Measurements from ENCODE around the gene ABCC4.

The ABCC4 gene

DNA sequence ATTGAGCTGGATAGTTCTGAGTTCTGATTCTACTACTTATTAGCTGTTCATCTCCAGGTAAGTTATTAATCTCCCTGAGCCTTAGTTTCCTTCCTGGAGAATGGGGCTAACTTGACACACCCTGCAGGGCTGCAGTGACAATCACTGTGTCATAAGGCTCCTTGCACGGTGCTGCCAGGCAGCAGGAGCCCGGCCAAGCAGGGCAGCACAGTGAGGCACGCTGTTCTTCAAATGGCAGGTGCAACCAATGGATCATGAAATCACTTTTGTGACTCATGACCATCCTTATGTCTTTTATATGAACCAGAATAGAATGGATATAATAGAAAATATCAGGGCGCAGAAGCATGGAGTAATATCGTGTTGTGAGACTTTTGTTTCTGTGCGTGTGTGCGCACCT lies 242.6 kb downstream of the ABCC4 start (continued):
- TF ChIP-seq ZNF571 (tag by site-specific recombination; IDR thresholded peaks at IDR 0.05) (no peak), ZIC2 (tag by site-specific recombination; IDR thresholded peaks at IDR 0.05) (no peak), ZNF843 (tag by site-specific recombination; IDR thresholded peaks at IDR 0.05) (no peak), ZNF629 (tag by site-specific recombination; IDR thresholded peaks at IDR 0.05) (no peak)
- TF ChIP-seq, protein P1, sequence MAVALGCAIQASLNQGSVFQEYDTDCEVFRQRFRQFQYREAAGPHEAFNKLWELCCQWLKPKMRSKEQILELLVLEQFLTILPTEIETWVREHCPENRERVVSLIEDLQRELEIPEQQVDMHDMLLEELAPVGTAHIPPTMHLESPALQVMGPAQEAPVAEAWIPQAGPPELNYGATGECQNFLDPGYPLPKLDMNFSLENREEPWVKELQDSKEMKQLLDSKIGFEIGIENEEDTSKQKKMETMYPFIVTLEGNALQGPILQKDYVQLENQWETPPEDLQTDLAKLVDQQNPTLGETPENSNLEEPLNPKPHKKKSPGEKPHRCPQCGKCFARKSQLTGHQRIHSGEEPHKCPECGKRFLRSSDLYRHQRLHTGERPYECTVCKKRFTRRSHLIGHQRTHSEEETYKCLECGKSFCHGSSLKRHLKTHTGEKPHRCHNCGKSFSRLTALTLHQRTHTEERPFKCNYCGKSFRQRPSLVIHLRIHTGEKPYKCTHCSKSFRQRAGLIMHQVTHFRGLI (tag by site-specific recombination; IDR thresholded peaks at IDR 0.05) = no peak
- TF ChIP-seq, protein P2, sequence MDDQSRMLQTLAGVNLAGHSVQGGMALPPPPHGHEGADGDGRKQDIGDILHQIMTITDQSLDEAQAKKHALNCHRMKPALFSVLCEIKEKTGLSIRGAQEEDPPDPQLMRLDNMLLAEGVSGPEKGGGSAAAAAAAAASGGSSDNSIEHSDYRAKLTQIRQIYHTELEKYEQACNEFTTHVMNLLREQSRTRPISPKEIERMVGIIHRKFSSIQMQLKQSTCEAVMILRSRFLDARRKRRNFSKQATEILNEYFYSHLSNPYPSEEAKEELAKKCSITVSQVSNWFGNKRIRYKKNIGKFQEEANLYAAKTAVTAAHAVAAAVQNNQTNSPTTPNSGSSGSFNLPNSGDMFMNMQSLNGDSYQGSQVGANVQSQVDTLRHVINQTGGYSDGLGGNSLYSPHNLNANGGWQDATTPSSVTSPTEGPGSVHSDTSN (CRISPR knock-in tag; IDR thresholded peaks at IDR 0.05) = no peak

- CTCF ChIA-PET = no interaction called here
- H3K4me3 ChIP-seq (ENCODE audit: low read depth, low read length) = no peak overlapping the region
- TF ChIP-seq ZNF488 (tag by site-specific recombination; IDR thresholded peaks at IDR 0.05) = no peak
- no peak for TF ChIP-seq ZXDB (tag by site-specific recombination; IDR thresholded peaks at IDR 0.05)
- no peak for TF ChIP-seq GLI4 (tag by site-specific recombination; IDR thresholded peaks at IDR 0.05)
- TF ChIP-seq ZNF292 (tag by site-specific recombination; IDR thresholded peaks at IDR 0.05; ENCODE audit: borderline replicate concordance, low read depth) = no peak
- no peak for TF ChIP-seq ZNF548 (tag by site-specific recombination; IDR thresholded peaks at IDR 0.05)
- no peak for TF ChIP-seq ZNF394 (tag by site-specific recombination; IDR thresholded peaks at IDR 0.05; ENCODE audit: borderline replicate concordance)
- no peaks in the 10 kb centered on the region for H3K36me3 ChIP-seq (ENCODE audit: control insufficient read depth in 2 of 2, insufficient read depth in 1 of 2, low read length in 2 of 2)
- POLR2A ChIA-PET = no interaction called here
- no peak overlapping the region for H3K27ac ChIP-seq (ENCODE audit: extremely low read depth, low read depth, low read length)
- H3K4me1 ChIP-seq (ENCODE audit: control insufficient read depth, insufficient read depth, low read length) = no peaks in the 10 kb centered on the region
- H3K9me3 ChIP-seq (ENCODE audit: control insufficient read depth, insufficient read depth, low read depth, low read length) = no peaks in the 10 kb centered on the region
Measured at GRCh38 chr13:95056266-95056665, 245.0 kb downstream of the ABCC4 start.

- H3K36me3 ChIP-seq (ENCODE audit: control insufficient read depth in 2 of 2, insufficient read depth in 1 of 2, low read length in 2 of 2) = no peaks in the 10 kb centered on the region
- no peaks in the 10 kb centered on the region for H3K4me1 ChIP-seq (ENCODE audit: control insufficient read depth, insufficient read depth, low read length)
- TF ChIP-seq, protein P3, sequence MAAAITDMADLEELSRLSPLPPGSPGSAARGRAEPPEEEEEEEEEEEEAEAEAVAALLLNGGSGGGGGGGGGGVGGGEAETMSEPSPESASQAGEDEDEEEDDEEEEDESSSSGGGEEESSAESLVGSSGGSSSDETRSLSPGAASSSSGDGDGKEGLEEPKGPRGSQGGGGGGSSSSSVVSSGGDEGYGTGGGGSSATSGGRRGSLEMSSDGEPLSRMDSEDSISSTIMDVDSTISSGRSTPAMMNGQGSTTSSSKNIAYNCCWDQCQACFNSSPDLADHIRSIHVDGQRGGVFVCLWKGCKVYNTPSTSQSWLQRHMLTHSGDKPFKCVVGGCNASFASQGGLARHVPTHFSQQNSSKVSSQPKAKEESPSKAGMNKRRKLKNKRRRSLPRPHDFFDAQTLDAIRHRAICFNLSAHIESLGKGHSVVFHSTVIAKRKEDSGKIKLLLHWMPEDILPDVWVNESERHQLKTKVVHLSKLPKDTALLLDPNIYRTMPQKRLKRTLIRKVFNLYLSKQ (tag by site-specific recombination; IDR thresholded peaks at IDR 0.05; ENCODE audit: borderline replicate concordance) = no peak
- TF ChIP-seq ZNF707 (tag by site-specific recombination; IDR thresholded peaks at IDR 0.05) (no peak), PATZ1 (tag by site-specific recombination; IDR thresholded peaks at IDR 0.05) (no peak), ZNF174 (tag by site-specific recombination; IDR thresholded peaks at IDR 0.05) (no peak), ZNF140 (tag by site-specific recombination; IDR thresholded peaks at IDR 0.05) (no peak), ZNF585B (tag by site-specific recombination; IDR thresholded peaks at IDR 0.05) (no peak), ZNF76 (tag by site-specific recombination; IDR thresholded peaks at IDR 0.05; ENCODE audit: borderline replicate concordance, low read depth) (no peak), ZNF677 (tag by site-specific recombination; IDR thresholded peaks at IDR 0.05) (no peak), ZNF560 (tag by site-specific recombination; IDR thresholded peaks at IDR 0.05; ENCODE audit: borderline replicate concordance) (no peak), ZNF658 (tag by site-specific recombination; IDR thresholded peaks at IDR 0.05) (no peak), IKZF3 (tag by site-specific recombination; IDR thresholded peaks at IDR 0.05) (no peak), GFI1B (tag by site-specific recombination; IDR thresholded peaks at IDR 0.05) (no peak)
- TF ChIP-seq, protein P4, sequence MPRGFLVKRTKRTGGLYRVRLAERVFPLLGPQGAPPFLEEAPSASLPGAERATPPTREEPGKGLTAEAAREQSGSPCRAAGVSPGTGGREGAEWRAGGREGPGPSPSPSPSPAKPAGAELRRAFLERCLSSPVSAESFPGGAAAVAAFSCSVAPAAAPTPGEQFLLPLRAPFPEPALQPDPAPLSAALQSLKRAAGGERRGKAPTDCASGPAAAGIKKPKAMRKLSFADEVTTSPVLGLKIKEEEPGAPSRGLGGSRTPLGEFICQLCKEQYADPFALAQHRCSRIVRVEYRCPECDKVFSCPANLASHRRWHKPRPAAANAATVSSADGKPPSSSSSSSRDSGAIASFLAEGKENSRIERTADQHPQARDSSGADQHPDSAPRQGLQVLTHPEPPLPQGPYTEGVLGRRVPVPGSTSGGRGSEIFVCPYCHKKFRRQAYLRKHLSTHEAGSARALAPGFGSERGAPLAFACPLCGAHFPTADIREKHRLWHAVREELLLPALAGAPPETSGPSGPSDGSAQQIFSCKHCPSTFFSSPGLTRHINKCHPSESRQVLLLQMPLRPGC (tag by site-specific recombination; IDR thresholded peaks at IDR 0.05) = no peak
- CTCF ChIA-PET = no interaction called here
- no peak overlapping the region for H3K27ac ChIP-seq (ENCODE audit: extremely low read depth, low read depth, low read length)
- POLR2A ChIA-PET = no interaction called here
- H3K4me3 ChIP-seq (ENCODE audit: low read depth, low read length) = no peak overlapping the region
- H3K9me3 ChIP-seq (ENCODE audit: control insufficient read depth, insufficient read depth, low read depth, low read length) = no peaks in the 10 kb centered on the region
Measured at GRCh38 chr13:95050800-95051615, 250.2 kb downstream of the ABCC4 start.
